Muscle of leg (tissue), 11 donors: Measurements from ENCODE around the gene BFSP2. TPM values are rescaled to one million over a fixed set of nuclear protein-coding genes. Genes with fewer than 3 reads are reported as not detected.

Experiments used
- DNase-seq: peaks from one replicate; pipeline ENCODE4 v3.0.0; 2013
- H3K27ac ChIP-seq: one replicate; pipeline ENCODE4 v1.5.1; 2013; ENCODE audit warnings: mild to moderate bottlenecking, low read length, control low read depth
- H3K27me3 ChIP-seq: one replicate; pipeline ENCODE4 v1.6.1; 2013; ENCODE audit warnings: low read length; ENCODE audit not compliant: control insufficient read depth, insufficient read depth
- H3K36me3 ChIP-seq: one replicate; pipeline ENCODE4 v1.6.1; 2013; ENCODE audit warnings: low read length; ENCODE audit not compliant: control insufficient read depth, insufficient read depth
- H3K4me1 ChIP-seq: one replicate; pipeline ENCODE4 v1.6.1; 2013; ENCODE audit warnings: low read length; ENCODE audit not compliant: control insufficient read depth, insufficient read depth
- H3K4me3 ChIP-seq: one replicate; pipeline ENCODE4 v1.5.1; 2013; ENCODE audit warnings: low read length, control low read depth
- H3K9me3 ChIP-seq: replicated peaks from 2 replicates; pipeline ENCODE4 v1.6.1; 2013; ENCODE audit warnings: low read depth, low read length; ENCODE audit not compliant: control insufficient read depth
- WGBS: methylation state at CpG from one replicate; pipeline ENCODE4 v1.1.5; 2013; ENCODE audit warnings: missing lambda C conversion rate; ENCODE audit not compliant: insufficient coverage; 5-methylcytosine and 5-hydroxymethylcytosine counted together
- polyA plus RNA-seq, 8 donors: library from polyadenylated mRNA; unstranded; fragments of 120-200 nt; gene quantifications; one replicate each; pipeline versions ENCODE4 v1.2.1 to v1.2.3, GENCODE V29; 2013; ENCODE audit warnings: inconsistent platforms in 1 of 8, low replicate concordance in 1 of 8; ENCODE audit not compliant: insufficient read length in 8 of 8, insufficient read depth in 1 of 8
- total RNA-seq: library from RNA; stranded (reverse); fragments of 120-200 nt; gene quantifications from one replicate; pipeline ENCODE4 v1.2.4, GENCODE V29; 2013

The BFSP2 gene
- total and polyA plus RNA-seq, 9 donors: not detected

GRCh38 chr3:133393691-133394474 lies 6.0 kb upstream of the BFSP2 start:
- H3K27ac ChIP-seq: no peak overlapping the region
- no peak overlapping the region for H3K4me3 ChIP-seq
- DNase-seq: peak; percentile 29
- H3K9me3 ChIP-seq: no peaks in the 10 kb centered on the region
- 48% methylated on average over 3 of the region's 7 CpGs for WGBS
- no peaks in the 10 kb centered on the region for H3K27me3 ChIP-seq
- H3K4me1 ChIP-seq: no peaks in the 10 kb centered on the region
- H3K36me3 ChIP-seq: no peaks in the 10 kb centered on the region

GRCh38 chr3:133394561-133395311 lies 5.1 kb upstream of the BFSP2 start:
- H3K4me1 ChIP-seq: no peaks in the 10 kb centered on the region
- H3K27ac ChIP-seq: no peak overlapping the region
- WGBS: no CpG with 5 or more reads among the region's 1 CpG
- H3K4me3 ChIP-seq: no peak overlapping the region
- no peaks in the 10 kb centered on the region for H3K9me3 ChIP-seq
- H3K36me3 ChIP-seq: no peaks in the 10 kb centered on the region
- DNase-seq: no peak
- no peaks in the 10 kb centered on the region for H3K27me3 ChIP-seq

- Histone ChIP-seq H3K9me3 (no peaks in the 10 kb centered on the region), H3K36me3 (no peaks in the 10 kb centered on the region), H3K27me3 (no peaks in the 10 kb centered on the region), H3K4me1 (peaks cover 5% of the 10 kb centered on the region), H3K27ac (no peak overlapping the region), H3K4me3 (no peak overlapping the region)
- DNase-seq: no peak
- WGBS: 85% methylated on average over 2 of the region's 10 CpGs
Measured at GRCh38 chr3:133396906-133397305, 3.0 kb upstream of the BFSP2 start.

GRCh38 chr3:133401374-133402135 lies 1.7 kb downstream of the BFSP2 start:
- DNase-seq: peak; percentile 77
- H3K27ac ChIP-seq: no peak overlapping the region
- no peaks in the 10 kb centered on the region for H3K27me3 ChIP-seq
- H3K4me3 ChIP-seq: no peak overlapping the region
- no peaks in the 10 kb centered on the region for H3K36me3 ChIP-seq
- H3K9me3 ChIP-seq: no peaks in the 10 kb centered on the region
- 50% methylated on average over 2 of the region's 2 CpGs for WGBS
- H3K4me1 ChIP-seq: peaks cover 15% of the 10 kb centered on the region

GRCh38 chr3:133404920-133405319 lies 5.1 kb downstream of the BFSP2 start:
- Histone ChIP-seq H3K27me3 (no peaks in the 10 kb centered on the region), H3K4me3 (no peak overlapping the region), H3K9me3 (no peaks in the 10 kb centered on the region), H3K36me3 (no peaks in the 10 kb centered on the region), H3K4me1 (peaks cover 15% of the 10 kb centered on the region), H3K27ac (no peak overlapping the region)
- no peak for DNase-seq
- WGBS: 67% methylated on average over 1 of the region's 3 CpGs

GRCh38 chr3:133408366-133408765 lies 8.5 kb downstream of the BFSP2 start:
- DNase-seq: peak; percentile 39
- H3K9me3 ChIP-seq: no peaks in the 10 kb centered on the region
- no CpG with 5 or more reads among the region's 2 CpGs for WGBS
- peaks cover 16% of the 10 kb centered on the region for H3K4me1 ChIP-seq
- no peak overlapping the region for H3K4me3 ChIP-seq
- no peaks in the 10 kb centered on the region for H3K36me3 ChIP-seq
- H3K27me3 ChIP-seq: peaks cover 10% of the 10 kb centered on the region
- H3K27ac ChIP-seq: no peak overlapping the region

- Histone ChIP-seq H3K27me3 (peaks cover 10% of the 10 kb centered on the region), H3K36me3 (no peaks in the 10 kb centered on the region)
- WGBS: no CpG with 5 or more reads among the region's 2 CpGs
Measured at GRCh38 chr3:133408961-133409360, 9.1 kb downstream of the BFSP2 start.

GRCh38 chr3:133410191-133410892 lies 10.5 kb downstream of the BFSP2 start:
- Histone ChIP-seq H3K4me3 (no peak overlapping the region), H3K36me3 (no peaks in the 10 kb centered on the region), H3K27ac (no peak overlapping the region), H3K9me3 (no peaks in the 10 kb centered on the region), H3K4me1 (peaks cover 12% of the 10 kb centered on the region), H3K27me3 (peaks cover 10% of the 10 kb centered on the region)
- 80% methylated on average over 15 of the region's 17 CpGs for WGBS
- no peak for DNase-seq

More at GRCh38 chr3:133408961-133409360, 9.1 kb downstream of the BFSP2 start:
- no peaks in the 10 kb centered on the region for H3K9me3 ChIP-seq
- H3K27ac ChIP-seq: no peak overlapping the region
- H3K4me3 ChIP-seq: no peak overlapping the region
- no peak for DNase-seq
- peaks cover 16% of the 10 kb centered on the region for H3K4me1 ChIP-seq

- no peaks in the 10 kb centered on the region for H3K36me3 ChIP-seq
- 54% methylated on average over 18 of the region's 26 CpGs for WGBS
Measured at GRCh38 chr3:133412183-133413132, 12.6 kb downstream of the BFSP2 start.

More at GRCh38 chr3:133412183-133413132, 12.6 kb downstream of the BFSP2 start:
- Histone ChIP-seq H3K4me3 (no peak overlapping the region), H3K4me1 (peaks cover 12% of the 10 kb centered on the region), H3K27ac (no peak overlapping the region), H3K27me3 (peaks cover 10% of the 10 kb centered on the region), H3K9me3 (no peaks in the 10 kb centered on the region)
- peak; percentile 52 for DNase-seq
